ENCODE measurements around the gene RNF212B. TPM values are rescaled to one million over a fixed set of nuclear protein-coding genes. Genes with fewer than 3 reads are reported as not detected.

Gene RNF212B
- total and polyA plus RNA-seq, 2 of the 13 experiments (the other 11 are each of a cell fraction or from before 2014, with no cell fraction given) = 0.05 TPM; not detected in 1

DNA sequence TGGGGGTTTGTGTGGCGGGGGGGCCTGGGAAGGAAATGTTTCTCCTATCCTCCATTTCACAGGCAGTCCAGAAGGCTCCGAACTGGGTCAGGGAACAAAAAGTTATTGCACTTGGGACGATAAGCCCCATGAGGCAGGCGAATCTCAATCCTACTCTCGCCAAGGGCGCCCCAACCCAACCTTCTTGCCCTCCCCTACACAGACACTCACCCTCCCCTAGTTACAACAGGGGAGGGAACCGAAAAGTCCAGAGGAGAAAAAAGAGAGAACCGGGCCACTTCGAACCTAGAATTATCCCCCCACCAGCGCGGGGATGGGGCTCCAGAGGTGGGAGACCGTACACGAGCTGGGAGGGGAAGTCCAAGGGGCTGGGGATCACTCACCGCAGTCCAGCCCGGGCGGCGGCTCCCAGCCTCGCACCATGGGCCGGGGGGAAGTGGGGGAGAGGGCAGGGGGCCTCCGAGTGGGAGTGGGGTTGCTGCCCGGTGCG, 47.8 kb downstream of the RNF212B start (continued):
- TF ChIP-seq, protein P1, sequence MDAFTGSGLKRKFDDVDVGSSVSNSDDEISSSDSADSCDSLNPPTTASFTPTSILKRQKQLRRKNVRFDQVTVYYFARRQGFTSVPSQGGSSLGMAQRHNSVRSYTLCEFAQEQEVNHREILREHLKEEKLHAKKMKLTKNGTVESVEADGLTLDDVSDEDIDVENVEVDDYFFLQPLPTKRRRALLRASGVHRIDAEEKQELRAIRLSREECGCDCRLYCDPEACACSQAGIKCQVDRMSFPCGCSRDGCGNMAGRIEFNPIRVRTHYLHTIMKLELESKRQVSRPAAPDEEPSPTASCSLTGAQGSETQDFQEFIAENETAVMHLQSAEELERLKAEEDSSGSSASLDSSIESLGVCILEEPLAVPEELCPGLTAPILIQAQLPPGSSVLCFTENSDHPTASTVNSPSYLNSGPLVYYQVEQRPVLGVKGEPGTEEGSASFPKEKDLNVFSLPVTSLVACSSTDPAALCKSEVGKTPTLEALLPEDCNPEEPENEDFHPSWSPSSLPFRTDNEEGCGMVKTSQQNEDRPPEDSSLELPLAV (CRISPR knock-in tag; conservative IDR thresholded peaks at IDR 0.05; ENCODE audit: low read depth) = no peak
- TF ChIP-seq, protein P2, sequence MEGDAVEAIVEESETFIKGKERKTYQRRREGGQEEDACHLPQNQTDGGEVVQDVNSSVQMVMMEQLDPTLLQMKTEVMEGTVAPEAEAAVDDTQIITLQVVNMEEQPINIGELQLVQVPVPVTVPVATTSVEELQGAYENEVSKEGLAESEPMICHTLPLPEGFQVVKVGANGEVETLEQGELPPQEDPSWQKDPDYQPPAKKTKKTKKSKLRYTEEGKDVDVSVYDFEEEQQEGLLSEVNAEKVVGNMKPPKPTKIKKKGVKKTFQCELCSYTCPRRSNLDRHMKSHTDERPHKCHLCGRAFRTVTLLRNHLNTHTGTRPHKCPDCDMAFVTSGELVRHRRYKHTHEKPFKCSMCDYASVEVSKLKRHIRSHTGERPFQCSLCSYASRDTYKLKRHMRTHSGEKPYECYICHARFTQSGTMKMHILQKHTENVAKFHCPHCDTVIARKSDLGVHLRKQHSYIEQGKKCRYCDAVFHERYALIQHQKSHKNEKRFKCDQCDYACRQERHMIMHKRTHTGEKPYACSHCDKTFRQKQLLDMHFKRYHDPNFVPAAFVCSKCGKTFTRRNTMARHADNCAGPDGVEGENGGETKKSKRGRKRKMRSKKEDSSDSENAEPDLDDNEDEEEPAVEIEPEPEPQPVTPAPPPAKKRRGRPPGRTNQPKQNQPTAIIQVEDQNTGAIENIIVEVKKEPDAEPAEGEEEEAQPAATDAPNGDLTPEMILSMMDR (CRISPR knock-in tag; IDR thresholded peaks at IDR 0.05) = no peak
- TF ChIP-seq ZNF768 (CRISPR knock-in tag; IDR thresholded peaks at IDR 0.05) (no peak), EZH2 (conservative IDR thresholded peaks at IDR 0.05; ENCODE audit: low read depth, low read length) (no peak), FIP1L1 (IDR thresholded peaks at IDR 0.05; ENCODE audit: borderline replicate concordance, insufficient read depth, low read depth, low read length) (0 out of 2 replicates have a peak, but pooled peaks have one; percentile 19), SUZ12 (IDR thresholded peaks at IDR 0.05; ENCODE audit: low read depth, low read length) (no peak), ZNF572 (CRISPR knock-in tag; IDR thresholded peaks at IDR 0.05) (peak; percentile 99), CCDC6 (CRISPR knock-in tag; IDR thresholded peaks at IDR 0.05) (no peak)
- TF ChIP-seq, protein P3, sequence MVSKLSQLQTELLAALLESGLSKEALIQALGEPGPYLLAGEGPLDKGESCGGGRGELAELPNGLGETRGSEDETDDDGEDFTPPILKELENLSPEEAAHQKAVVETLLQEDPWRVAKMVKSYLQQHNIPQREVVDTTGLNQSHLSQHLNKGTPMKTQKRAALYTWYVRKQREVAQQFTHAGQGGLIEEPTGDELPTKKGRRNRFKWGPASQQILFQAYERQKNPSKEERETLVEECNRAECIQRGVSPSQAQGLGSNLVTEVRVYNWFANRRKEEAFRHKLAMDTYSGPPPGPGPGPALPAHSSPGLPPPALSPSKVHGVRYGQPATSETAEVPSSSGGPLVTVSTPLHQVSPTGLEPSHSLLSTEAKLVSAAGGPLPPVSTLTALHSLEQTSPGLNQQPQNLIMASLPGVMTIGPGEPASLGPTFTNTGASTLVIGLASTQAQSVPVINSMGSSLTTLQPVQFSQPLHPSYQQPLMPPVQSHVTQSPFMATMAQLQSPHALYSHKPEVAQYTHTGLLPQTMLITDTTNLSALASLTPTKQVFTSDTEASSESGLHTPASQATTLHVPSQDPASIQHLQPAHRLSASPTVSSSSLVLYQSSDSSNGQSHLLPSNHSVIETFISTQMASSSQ (IDR thresholded peaks at IDR 0.05; ENCODE audit: low read depth) = no peak
- TF ChIP-seq, protein P3 (CRISPR knock-in tag; IDR thresholded peaks at IDR 0.05; ENCODE audit: borderline replicate concordance) = no peak
- TF ChIP-seq, protein P4, sequence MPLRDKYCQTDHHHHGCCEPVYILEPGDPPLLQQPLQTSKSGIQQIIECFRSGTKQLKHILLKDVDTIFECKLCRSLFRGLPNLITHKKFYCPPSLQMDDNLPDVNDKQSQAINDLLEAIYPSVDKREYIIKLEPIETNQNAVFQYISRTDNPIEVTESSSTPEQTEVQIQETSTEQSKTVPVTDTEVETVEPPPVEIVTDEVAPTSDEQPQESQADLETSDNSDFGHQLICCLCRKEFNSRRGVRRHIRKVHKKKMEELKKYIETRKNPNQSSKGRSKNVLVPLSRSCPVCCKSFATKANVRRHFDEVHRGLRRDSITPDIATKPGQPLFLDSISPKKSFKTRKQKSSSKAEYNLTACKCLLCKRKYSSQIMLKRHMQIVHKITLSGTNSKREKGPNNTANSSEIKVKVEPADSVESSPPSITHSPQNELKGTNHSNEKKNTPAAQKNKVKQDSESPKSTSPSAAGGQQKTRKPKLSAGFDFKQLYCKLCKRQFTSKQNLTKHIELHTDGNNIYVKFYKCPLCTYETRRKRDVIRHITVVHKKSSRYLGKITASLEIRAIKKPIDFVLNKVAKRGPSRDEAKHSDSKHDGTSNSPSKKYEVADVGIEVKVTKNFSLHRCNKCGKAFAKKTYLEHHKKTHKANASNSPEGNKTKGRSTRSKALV (CRISPR knock-in tag; IDR thresholded peaks at IDR 0.05) = no peak
- TF ChIP-seq, protein P5, sequence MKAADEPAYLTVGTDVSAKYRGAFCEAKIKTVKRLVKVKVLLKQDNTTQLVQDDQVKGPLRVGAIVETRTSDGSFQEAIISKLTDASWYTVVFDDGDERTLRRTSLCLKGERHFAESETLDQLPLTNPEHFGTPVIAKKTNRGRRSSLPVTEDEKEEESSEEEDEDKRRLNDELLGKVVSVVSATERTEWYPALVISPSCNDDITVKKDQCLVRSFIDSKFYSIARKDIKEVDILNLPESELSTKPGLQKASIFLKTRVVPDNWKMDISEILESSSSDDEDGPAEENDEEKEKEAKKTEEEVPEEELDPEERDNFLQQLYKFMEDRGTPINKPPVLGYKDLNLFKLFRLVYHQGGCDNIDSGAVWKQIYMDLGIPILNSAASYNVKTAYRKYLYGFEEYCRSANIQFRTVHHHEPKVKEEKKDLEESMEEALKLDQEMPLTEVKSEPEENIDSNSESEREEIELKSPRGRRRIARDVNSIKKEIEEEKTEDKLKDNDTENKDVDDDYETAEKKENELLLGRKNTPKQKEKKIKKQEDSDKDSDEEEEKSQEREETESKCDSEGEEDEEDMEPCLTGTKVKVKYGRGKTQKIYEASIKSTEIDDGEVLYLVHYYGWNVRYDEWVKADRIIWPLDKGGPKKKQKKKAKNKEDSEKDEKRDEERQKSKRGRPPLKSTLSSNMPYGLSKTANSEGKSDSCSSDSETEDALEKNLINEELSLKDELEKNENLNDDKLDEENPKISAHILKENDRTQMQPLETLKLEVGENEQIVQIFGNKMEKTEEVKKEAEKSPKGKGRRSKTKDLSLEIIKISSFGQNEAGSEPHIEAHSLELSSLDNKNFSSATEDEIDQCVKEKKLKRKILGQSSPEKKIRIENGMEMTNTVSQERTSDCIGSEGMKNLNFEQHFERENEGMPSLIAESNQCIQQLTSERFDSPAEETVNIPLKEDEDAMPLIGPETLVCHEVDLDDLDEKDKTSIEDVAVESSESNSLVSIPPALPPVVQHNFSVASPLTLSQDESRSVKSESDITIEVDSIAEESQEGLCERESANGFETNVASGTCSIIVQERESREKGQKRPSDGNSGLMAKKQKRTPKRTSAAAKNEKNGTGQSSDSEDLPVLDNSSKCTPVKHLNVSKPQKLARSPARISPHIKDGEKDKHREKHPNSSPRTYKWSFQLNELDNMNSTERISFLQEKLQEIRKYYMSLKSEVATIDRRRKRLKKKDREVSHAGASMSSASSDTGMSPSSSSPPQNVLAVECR (CRISPR knock-in tag; IDR thresholded peaks at IDR 0.05; ENCODE audit: borderline replicate concordance) = no peak; the same call in 1 of the 2 replicates

Measured in HepG2 (cell line).